NCI-H526 treated with DMSO at 0.1 percent for 48 hours (cell line): ENCODE measurements around the gene EPS8L3.
"Not testable (repeated sequence)": the region's sequence is repeated elsewhere in the genome, so short reads cannot be mapped to it uniquely, and the experiment has no call there.

ENCODE experiments used
- DNase-seq: peaks from one replicate; lab custom pipeline; 2025; lab: John Stamatoyannopoulos, UW

EPS8L3 gene

GRCh38 chr1:109733236-109733870, 30.4 kb downstream of the EPS8L3 start:
- peak; percentile 19 for DNase-seq

- DNase-seq: peak; percentile 27
Measured at GRCh38 chr1:109732390-109732881, 31.3 kb downstream of the EPS8L3 start.

GRCh38 chr1:109730666-109731065, 33.1 kb downstream of the EPS8L3 start:
- DNase-seq: no peak

- DNase-seq: no peak
Measured at GRCh38 chr1:109728870-109729269, 34.9 kb downstream of the EPS8L3 start.

- no peak for DNase-seq
Measured at GRCh38 chr1:109726728-109727373, 36.9 kb downstream of the EPS8L3 start.

GRCh38 chr1:109726007-109726406, 37.7 kb downstream of the EPS8L3 start:
- no peak for DNase-seq

- DNase-seq: no peak
Measured at GRCh38 chr1:109725510-109725909, 38.2 kb downstream of the EPS8L3 start.

GRCh38 chr1:109724933-109725332, 38.8 kb downstream of the EPS8L3 start:
- no peak for DNase-seq

GRCh38 chr1:109722908-109723691, 40.6 kb downstream of the EPS8L3 start:
- DNase-seq: peak; percentile 61

GRCh38 chr1:109721971-109722370, 41.8 kb downstream of the EPS8L3 start:
- no peak for DNase-seq

GRCh38 chr1:109721042-109721441, 42.7 kb downstream of the EPS8L3 start:
- DNase-seq: no peak

GRCh38 chr1:109719337-109719837, 44.3 kb downstream of the EPS8L3 start:
- DNase-seq: no peak

GRCh38 chr1:109718495-109718894, 45.2 kb downstream of the EPS8L3 start:
- no peak for DNase-seq

- no peak for DNase-seq
Measured at GRCh38 chr1:109717729-109718128, 46.0 kb downstream of the EPS8L3 start.

- DNase-seq: no peak
Measured at GRCh38 chr1:109716570-109717090, 47.1 kb downstream of the EPS8L3 start.

GRCh38 chr1:109716121-109716520, 47.6 kb downstream of the EPS8L3 start:
- DNase-seq: no peak

- no peak for DNase-seq
Measured at GRCh38 chr1:109714661-109715372, 48.9 kb downstream of the EPS8L3 start.

GRCh38 chr1:109713636-109714035, 50.1 kb downstream of the EPS8L3 start:
- DNase-seq: no peak

GRCh38 chr1:109712321-109712864, 51.3 kb downstream of the EPS8L3 start:
- no peak for DNase-seq

- DNase-seq: not testable (repeated sequence)
Measured at GRCh38 chr1:109711593-109712320, 52.0 kb downstream of the EPS8L3 start, which contains the start of gene GSTM5. Gene GSTM5, plus strand, starts transcription at chr1:109712251. Its CDS starts 62 bp downstream, at chr1:109712313.

GRCh38 chr1:109709822-109710221, 53.9 kb downstream of the EPS8L3 start:
- not testable (repeated sequence) for DNase-seq
